Measurements from ENCODE around the gene CASP7.

DNA sequence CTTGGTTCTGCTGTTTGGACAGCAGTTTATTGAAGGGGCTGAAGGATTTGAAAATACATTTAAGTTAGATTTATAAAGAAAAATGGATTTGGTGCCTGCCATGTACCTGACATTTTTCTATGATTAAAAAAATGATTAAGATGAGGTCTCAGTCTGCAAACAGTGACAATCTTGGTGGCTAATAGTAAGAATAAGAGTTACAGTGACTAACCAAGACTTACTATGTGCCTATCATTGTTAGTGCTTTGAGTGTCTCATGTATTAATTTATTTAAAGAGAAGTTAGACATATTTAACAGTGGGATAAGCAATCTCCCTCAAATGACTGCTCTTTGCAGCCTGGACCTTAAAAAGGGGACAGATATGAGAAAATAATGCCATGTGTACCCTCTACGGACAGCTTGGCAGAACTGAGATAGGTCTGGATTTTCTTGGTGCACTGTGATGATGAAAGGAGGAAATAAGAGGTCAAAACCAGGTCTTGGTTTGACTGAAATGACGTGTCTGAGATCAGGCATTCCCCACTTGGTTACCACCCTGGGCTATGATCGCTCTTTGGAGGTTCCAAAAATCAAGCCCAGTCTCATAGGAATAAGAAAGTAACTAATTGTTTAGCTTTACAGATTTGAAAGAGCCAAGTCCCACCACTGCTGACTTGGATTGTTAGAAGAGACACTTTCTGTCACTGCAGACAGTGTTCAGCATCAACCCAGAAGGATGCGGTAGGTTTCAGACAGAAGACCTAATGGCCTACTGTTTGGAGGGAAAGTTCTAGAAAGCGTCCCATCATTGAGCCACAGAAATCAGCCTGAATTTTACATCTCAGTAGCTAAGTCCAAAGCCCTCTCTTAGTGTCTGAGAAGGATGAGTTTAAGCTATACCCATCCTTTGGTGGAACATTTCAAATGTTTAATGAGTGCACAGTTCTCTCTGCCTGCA is 2.1 kb downstream of the CASP7 start:
- TF ChIP-seq CTCF (IDR thresholded peaks at IDR 0.05) = no peak
- no peak for TF ChIP-seq POLR2A (IDR thresholded peaks at IDR 0.05)

All from Peyer's patch (tissue), 4 donors.